Tibial nerve (tissue), 4 donors: ENCODE measurements around the gene PPP1R3G.

Experiments used
- EP300 ChIP-seq, 2 donors: sonication (generic); formaldehyde crosslinking; IDR thresholded peaks; one replicate each; pipeline ENCODE4 v1.6.1; 2017; ENCODE audit warnings: antibody characterized with exemption in 2 of 2, mild to moderate bottlenecking in 1 of 2
- POLR2A ChIP-seq, 2 donors: fragments of 450-650 bp; IDR thresholded peaks; one replicate each; pipeline ENCODE4 v1.6.1; 2017; ENCODE audit warnings: antibody characterized with exemption in 2 of 2, mild to moderate bottlenecking in 2 of 2, moderate library complexity in 2 of 2
- TF ChIP-seq, protein P1 (sequence below), 5 experiments: fragments of 200-600 bp in 3 of 5; fragments of 450-650 bp in 2 of 5; sonication (generic) in 3 of 5; IDR thresholded peaks; one replicate each; pipeline ENCODE4 v1.5.1; 2016 to 2019; ENCODE audit warnings: antibody characterized with exemption in 5 of 5, mild to moderate bottlenecking in 3 of 5, moderate library complexity in 2 of 5

DNA sequence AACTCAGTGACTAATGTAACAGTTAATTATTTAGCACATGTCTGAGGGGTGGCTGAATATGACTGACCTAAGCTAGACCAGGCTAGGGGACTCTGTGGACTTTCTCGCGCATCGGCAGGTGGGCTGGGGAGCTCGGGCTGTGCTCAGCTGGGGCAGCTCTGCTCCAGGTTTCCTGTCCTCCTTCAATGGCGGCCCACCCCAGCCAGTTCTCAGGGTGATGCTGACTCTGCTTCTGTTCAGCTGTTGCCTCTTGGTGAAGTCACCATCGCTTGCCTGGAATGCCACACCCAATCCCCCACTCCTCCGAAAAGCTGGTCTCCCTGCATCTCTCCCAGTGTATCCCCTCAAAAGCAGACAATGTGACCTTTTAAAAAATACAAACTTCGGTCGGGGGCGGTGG is 20.0 kb downstream of the PPP1R3G start:
- TF ChIP-seq, protein P1, sequence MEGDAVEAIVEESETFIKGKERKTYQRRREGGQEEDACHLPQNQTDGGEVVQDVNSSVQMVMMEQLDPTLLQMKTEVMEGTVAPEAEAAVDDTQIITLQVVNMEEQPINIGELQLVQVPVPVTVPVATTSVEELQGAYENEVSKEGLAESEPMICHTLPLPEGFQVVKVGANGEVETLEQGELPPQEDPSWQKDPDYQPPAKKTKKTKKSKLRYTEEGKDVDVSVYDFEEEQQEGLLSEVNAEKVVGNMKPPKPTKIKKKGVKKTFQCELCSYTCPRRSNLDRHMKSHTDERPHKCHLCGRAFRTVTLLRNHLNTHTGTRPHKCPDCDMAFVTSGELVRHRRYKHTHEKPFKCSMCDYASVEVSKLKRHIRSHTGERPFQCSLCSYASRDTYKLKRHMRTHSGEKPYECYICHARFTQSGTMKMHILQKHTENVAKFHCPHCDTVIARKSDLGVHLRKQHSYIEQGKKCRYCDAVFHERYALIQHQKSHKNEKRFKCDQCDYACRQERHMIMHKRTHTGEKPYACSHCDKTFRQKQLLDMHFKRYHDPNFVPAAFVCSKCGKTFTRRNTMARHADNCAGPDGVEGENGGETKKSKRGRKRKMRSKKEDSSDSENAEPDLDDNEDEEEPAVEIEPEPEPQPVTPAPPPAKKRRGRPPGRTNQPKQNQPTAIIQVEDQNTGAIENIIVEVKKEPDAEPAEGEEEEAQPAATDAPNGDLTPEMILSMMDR (IDR thresholded peaks at IDR 0.05), result no peak
- TF ChIP-seq POLR2A (IDR thresholded peaks at IDR 0.05) (no peak), EP300 (IDR thresholded peaks at IDR 0.05) (no peak)
